Neuronal stem cell (in vitro differentiated cells): ENCODE results near the gene KLHDC4.

Experiments used
- DNase-seq: peaks from one replicate; pipeline ENCODE4 v3.0.0-alpha.2; 2013; ENCODE audit warnings: low spot score
- H2AFZ ChIP-seq: one replicate; pipeline ENCODE4 v1.6.1; 2013; ENCODE audit warnings: mild to moderate bottlenecking, low read length, inconsistent platforms
- H2AK5ac ChIP-seq: 2 replicates; pipeline ENCODE4 v1.6.1; 2013; ENCODE audit warnings: low read depth, mild to moderate bottlenecking, inconsistent platforms, low read length, moderate library complexity, mixed read lengths
- H2BK120ac ChIP-seq: 2 replicates; pipeline ENCODE4 v1.6.1; 2013; ENCODE audit warnings: low read depth, mild to moderate bottlenecking, inconsistent platforms, low read length, moderate library complexity, mixed read lengths
- H2BK12ac ChIP-seq: one replicate; pipeline ENCODE4 v1.6.1; 2013; ENCODE audit warnings: low read length, inconsistent platforms
- H2BK15ac ChIP-seq: 2 replicates; pipeline ENCODE4 v1.6.1; 2013; ENCODE audit warnings: mild to moderate bottlenecking, low read length, inconsistent platforms, mixed read lengths
- H2BK5ac ChIP-seq: one replicate; pipeline ENCODE4 v1.6.1; 2013; ENCODE audit warnings: inconsistent platforms, mild to moderate bottlenecking, low read length, moderate library complexity
- H3K14ac ChIP-seq: one replicate; pipeline ENCODE4 v1.6.1; 2013; ENCODE audit warnings: low read length, inconsistent platforms
- H3K18ac ChIP-seq: 2 replicates; pipeline ENCODE4 v1.6.1; 2013; ENCODE audit warnings: low read length, inconsistent platforms
- H3K23ac ChIP-seq: 2 replicates; pipeline ENCODE4 v1.6.1; 2013; ENCODE audit warnings: low read depth, mild to moderate bottlenecking, mixed read lengths, low read length, inconsistent platforms; ENCODE audit not compliant: poor library complexity
- H3K27ac ChIP-seq: replicated peaks from 3 replicates; pipeline ENCODE4 v1.5.1; 2013; ENCODE audit warnings: low read length, inconsistent platforms
- H3K27me3 ChIP-seq, 3 experiments: 2 replicates each; pipeline ENCODE4 v1.6.1; 2013; ENCODE audit warnings: low read length in 3 of 3, mild to moderate bottlenecking in 2 of 3, inconsistent platforms in 1 of 3, low read depth in 1 of 3, mixed read lengths in 1 of 3, moderate library complexity in 1 of 3; ENCODE audit not compliant: control insufficient read depth in 3 of 3, insufficient read depth in 3 of 3
- H3K36me3 ChIP-seq, 2 donors: replicated peaks in 1 of 2; 2 replicates each; pipeline ENCODE4 v1.6.1; 2013; ENCODE audit warnings: low read length in 2 of 2; ENCODE audit not compliant: control insufficient read depth in 2 of 2, insufficient read depth in 2 of 2
- H3K4ac ChIP-seq: 2 replicates; pipeline ENCODE4 v1.6.1; 2013; ENCODE audit warnings: inconsistent platforms, mild to moderate bottlenecking, low read length, moderate library complexity
- H3K4me1 ChIP-seq, 2 donors: 1 replicate in 1 of 2; 2 replicates in 1 of 2; pipeline ENCODE4 v1.6.1; 2013; ENCODE audit warnings: low read length in 2 of 2, low read depth in 1 of 2; ENCODE audit not compliant: control insufficient read depth in 2 of 2, insufficient read depth in 1 of 2
- H3K4me2 ChIP-seq: one replicate; pipeline ENCODE4 v1.6.1; 2013; ENCODE audit warnings: mild to moderate bottlenecking, low read length, inconsistent platforms; ENCODE audit not compliant: insufficient read depth, poor library complexity, severe bottlenecking
- H3K4me3 ChIP-seq, 2 donors: 2 replicates each; pipeline ENCODE4 v1.5.1; 2013; ENCODE audit warnings: low read length in 2 of 2, mild to moderate bottlenecking in 2 of 2, inconsistent platforms in 1 of 2, moderate library complexity in 1 of 2
- H3K79me1 ChIP-seq: one replicate; pipeline ENCODE4 v1.6.1; 2013; ENCODE audit warnings: low read depth, mild to moderate bottlenecking, inconsistent platforms, low read length, moderate library complexity
- H3K9ac ChIP-seq: one replicate; pipeline ENCODE4 v1.6.1; 2013; ENCODE audit warnings: mild to moderate bottlenecking, low read depth, low read length, inconsistent platforms; ENCODE audit not compliant: poor library complexity
- H3K9me3 ChIP-seq, 2 donors: replicated peaks in 1 of 2; 2 replicates each; pipeline versions ENCODE3 to v1.6.1; 2013; ENCODE audit warnings: low read length in 2 of 2, mild to moderate bottlenecking in 2 of 2, inconsistent platforms in 1 of 2, low read depth in 1 of 2, mixed read lengths in 1 of 2, moderate library complexity in 1 of 2; ENCODE audit not compliant: control insufficient read depth in 2 of 2, insufficient read depth in 1 of 2
- H4K8ac ChIP-seq: one replicate; pipeline ENCODE4 v1.6.1; 2013; ENCODE audit warnings: low read depth, mild to moderate bottlenecking, inconsistent platforms, low read length, moderate library complexity
- H4K91ac ChIP-seq: one replicate; pipeline ENCODE4 v1.6.1; 2013; ENCODE audit warnings: low read length, low read depth, mild to moderate bottlenecking, inconsistent platforms; ENCODE audit not compliant: poor library complexity
- WGBS, 2 donors: extraction: QIAGEN DNeasy Blood & Tissue Kit; methylation state at CpG; one replicate each; pipeline ENCODE4 v1.1.7; 2013; ENCODE audit warnings: missing lambda C conversion rate in 2 of 2, mixed read lengths in 1 of 2; ENCODE audit not compliant: insufficient read length in 2 of 2, insufficient replicate concordance in 1 of 2; ENCODE audit errors: extremely low coverage in 2 of 2; 5-methylcytosine and 5-hydroxymethylcytosine counted together

The KLHDC4 gene

GRCh38 chr16:87809150-87809902 lies 43.5 kb upstream of the KLHDC4 start:
- no peak overlapping the region for H3K18ac ChIP-seq
- H2BK15ac ChIP-seq = no peak overlapping the region
- H3K9me3 ChIP-seq = peaks cover 0 to 4% of the 10 kb centered on the region in 2 donors
- H2BK5ac ChIP-seq = no peak overlapping the region
- H4K8ac ChIP-seq = no peak overlapping the region
- H3K27ac ChIP-seq = no peak overlapping the region
- no peak overlapping the region for H4K91ac ChIP-seq
- no peak overlapping the region for H3K14ac ChIP-seq
- H3K4ac ChIP-seq = no peak overlapping the region
- DNase-seq = no peak
- H3K27me3 ChIP-seq = peaks cover 0 to 12% (median 0%) of the 10 kb centered on the region in 3 experiments
- no peak overlapping the region for H2BK120ac ChIP-seq
- H2AFZ ChIP-seq = no peak overlapping the region
- H3K9ac ChIP-seq = no peak overlapping the region
- no CpG with 5 or more reads among the region's 15 CpGs for WGBS, 2 donors
- H2AK5ac ChIP-seq = peak overlapping the region; percentile 6
- H2BK12ac ChIP-seq = no peak overlapping the region
- peaks cover 6 to 9% of the 10 kb centered on the region in 2 donors for H3K4me1 ChIP-seq
- no peaks in the 10 kb centered on the region for H3K79me1 ChIP-seq
- no peaks in the 10 kb centered on the region for H3K36me3 ChIP-seq
- H3K4me2 ChIP-seq = no peak overlapping the region
- H3K23ac ChIP-seq = no peak overlapping the region
- H3K4me3 ChIP-seq = no peak overlapping the region

- no peak overlapping the region for H2BK120ac ChIP-seq
- no peak for DNase-seq
- H3K36me3 ChIP-seq = no peaks in the 10 kb centered on the region
- no CpG with 5 or more reads among the region's 6 CpGs for WGBS, 2 donors
- no peak overlapping the region for H3K27ac ChIP-seq
- H3K79me1 ChIP-seq = no peaks in the 10 kb centered on the region
- no peak overlapping the region for H3K23ac ChIP-seq
- no peak overlapping the region for H2BK15ac ChIP-seq
- H2AFZ ChIP-seq = no peak overlapping the region
- no peak overlapping the region for H3K9ac ChIP-seq
- H2BK12ac ChIP-seq = no peak overlapping the region
- H3K18ac ChIP-seq = no peak overlapping the region
- H3K4me1 ChIP-seq = peaks cover 6 to 9% of the 10 kb centered on the region in 2 donors
- H3K4ac ChIP-seq = no peak overlapping the region
- peak overlapping the region; percentile 48 for H2AK5ac ChIP-seq
- no peak overlapping the region for H3K4me2 ChIP-seq
- no peak overlapping the region for H3K4me3 ChIP-seq
- H4K8ac ChIP-seq = no peak overlapping the region
- peaks cover 0 to 20% (median 0%) of the 10 kb centered on the region in 3 experiments for H3K27me3 ChIP-seq
- H2BK5ac ChIP-seq = no peak overlapping the region
- H3K9me3 ChIP-seq = peaks cover 0 to 4% of the 10 kb centered on the region in 2 donors
- H3K14ac ChIP-seq = no peak overlapping the region
- no peak overlapping the region for H4K91ac ChIP-seq
Observed at GRCh38 chr16:87808108-87808507, 42.3 kb upstream of the KLHDC4 start.

- H3K14ac ChIP-seq = no peak overlapping the region
- no peaks in the 10 kb centered on the region for H3K36me3 ChIP-seq
- no peak overlapping the region for H2BK12ac ChIP-seq
- no peak overlapping the region for H2BK5ac ChIP-seq
- no peaks in the 10 kb centered on the region for H3K79me1 ChIP-seq
- H3K27me3 ChIP-seq = peaks cover 0 to 12% (median 0%) of the 10 kb centered on the region in 3 experiments
- no peak overlapping the region for H3K4ac ChIP-seq
- no CpG with 5 or more reads among the region's 25 CpGs for WGBS, 2 donors
- H4K91ac ChIP-seq = no peak overlapping the region
- no peak overlapping the region for H2BK120ac ChIP-seq
- peaks cover 6 to 9% of the 10 kb centered on the region in 2 donors for H3K4me1 ChIP-seq
- peak overlapping the region; percentile 16 for H2AK5ac ChIP-seq
- no peak overlapping the region for H3K4me2 ChIP-seq
- no peak overlapping the region for H3K9ac ChIP-seq
- no peak for DNase-seq
- no peak overlapping the region for H3K27ac ChIP-seq
- H3K4me3 ChIP-seq = no peak overlapping the region
- H4K8ac ChIP-seq = no peak overlapping the region
- peak overlapping the region; percentile 91 for H2AFZ ChIP-seq
- peak overlapping the region; percentile 81 for H3K18ac ChIP-seq
- H3K23ac ChIP-seq = no peak overlapping the region
- H3K9me3 ChIP-seq = peaks cover 0 to 4% of the 10 kb centered on the region in 2 donors
- no peak overlapping the region for H2BK15ac ChIP-seq
Observed at GRCh38 chr16:87806641-87807546, 41.1 kb upstream of the KLHDC4 start.

- H2BK15ac ChIP-seq = peak overlapping the region; percentile 51
- H3K18ac ChIP-seq = peak overlapping the region; percentile 81
- peak overlapping the region; percentile 57 for H4K8ac ChIP-seq
- H3K9ac ChIP-seq = peak overlapping the region; percentile 68
- peaks cover 0 to 4% of the 10 kb centered on the region in 2 donors for H3K9me3 ChIP-seq
- no peak overlapping the region for H3K4ac ChIP-seq
- no peak overlapping the region for H3K4me2 ChIP-seq
- H2BK5ac ChIP-seq = peak overlapping the region; percentile 28
- peak overlapping the region; percentile 91 for H2AFZ ChIP-seq
- H4K91ac ChIP-seq = peak overlapping the region; percentile 89
- no peaks in the 10 kb centered on the region for H3K79me1 ChIP-seq
- H2BK12ac ChIP-seq = no peak overlapping the region
- no CpG with 5 or more reads among the region's 16 CpGs for WGBS, 2 donors
- peaks cover 0 to 12% (median 0%) of the 10 kb centered on the region in 3 experiments for H3K27me3 ChIP-seq
- H2BK120ac ChIP-seq = no peak overlapping the region
- no peak overlapping the region for H3K23ac ChIP-seq
- DNase-seq = no peak
- H3K27ac ChIP-seq = peak overlapping the region; percentile 19
- H2AK5ac ChIP-seq = peak overlapping the region; percentile 96
- no peaks in the 10 kb centered on the region for H3K36me3 ChIP-seq
- no peak overlapping the region for H3K4me3 ChIP-seq
- peak overlapping the region; percentile 28 for H3K14ac ChIP-seq
- H3K4me1 ChIP-seq = peaks cover 6 to 9% of the 10 kb centered on the region in 2 donors
Observed at GRCh38 chr16:87806261-87806640, 40.5 kb upstream of the KLHDC4 start.
